ENCODE measurements around the gene CDK14.

Gene CDK14

DNA sequence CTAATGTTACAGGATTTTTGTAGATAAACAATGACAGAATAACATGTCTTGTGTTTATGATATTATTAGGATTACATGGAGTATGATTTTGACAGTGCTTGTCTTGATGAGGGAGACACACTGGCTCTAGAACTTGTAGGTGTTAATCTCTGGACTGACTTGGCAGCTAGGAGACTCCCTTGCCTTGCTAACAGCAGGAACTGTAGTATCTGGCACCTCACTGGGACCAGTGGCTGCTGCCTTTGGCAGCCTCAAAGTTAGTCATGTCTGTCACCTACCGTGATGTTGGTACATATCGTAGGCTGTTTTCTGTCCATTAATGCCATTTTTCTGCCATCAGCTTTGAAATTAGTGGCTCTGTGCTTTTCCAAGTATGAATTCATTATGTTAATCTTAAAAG, 261.5 kb downstream of the CDK14 start:
- no peak for DNase-seq

DNA sequence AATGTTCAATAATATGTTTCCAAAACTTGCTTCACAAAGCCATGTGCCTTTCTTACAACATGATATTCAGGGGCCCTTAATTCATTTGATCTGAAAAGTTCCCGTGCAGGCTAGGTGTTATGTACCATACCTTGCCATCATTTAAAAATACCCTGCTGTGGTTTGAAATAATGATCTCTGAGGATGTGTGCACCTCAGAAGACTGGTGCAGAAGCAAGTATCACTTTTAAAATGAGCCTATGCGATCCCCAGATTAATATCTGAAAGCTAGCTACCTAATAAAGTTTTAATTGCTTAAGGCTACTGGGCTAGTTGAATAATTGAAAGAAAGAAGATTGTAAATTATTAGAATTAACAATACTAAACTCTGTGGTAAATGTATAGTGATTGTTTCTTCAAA, 262.4 kb downstream of the CDK14 start:
- no peak for DNase-seq

DNA sequence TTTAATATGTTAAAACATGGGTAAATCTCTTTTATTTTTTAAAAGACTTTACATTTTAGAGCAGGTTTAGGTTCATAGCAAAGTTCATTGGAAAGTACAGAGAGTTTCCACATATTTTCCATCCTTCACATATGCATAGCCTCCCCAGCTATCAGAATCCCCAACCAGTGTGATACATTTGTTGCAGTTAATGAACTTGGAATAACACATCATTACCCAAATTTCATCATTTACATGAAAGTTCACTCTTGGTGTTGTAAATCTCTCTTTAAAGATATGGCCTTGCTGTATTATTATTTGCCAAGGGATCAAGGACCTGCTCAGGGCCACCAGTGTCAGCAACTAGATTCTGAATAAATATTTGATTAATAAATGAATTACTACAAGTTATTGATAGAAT, 263.4 kb downstream of the CDK14 start:
- no peak for DNase-seq

DNA sequence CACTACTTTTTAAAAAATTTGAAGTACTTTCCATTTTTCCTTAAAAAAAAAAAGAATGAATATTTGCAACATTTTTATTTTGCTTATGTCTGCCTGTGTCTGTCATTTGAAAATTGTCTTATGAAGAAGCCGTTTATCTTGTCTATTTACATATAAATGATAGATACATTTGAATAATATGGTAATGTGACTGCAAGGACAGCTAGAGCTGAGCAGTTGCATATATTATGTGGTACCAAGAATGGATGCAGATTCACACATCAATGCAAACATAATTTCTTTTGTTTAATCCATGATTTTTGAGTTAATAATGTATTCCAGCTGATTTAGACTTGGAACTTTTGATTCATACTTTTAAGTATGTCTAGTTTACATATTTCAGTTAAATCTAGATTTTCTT, 268.0 kb downstream of the CDK14 start:
- DNase-seq, result no peak

DNA sequence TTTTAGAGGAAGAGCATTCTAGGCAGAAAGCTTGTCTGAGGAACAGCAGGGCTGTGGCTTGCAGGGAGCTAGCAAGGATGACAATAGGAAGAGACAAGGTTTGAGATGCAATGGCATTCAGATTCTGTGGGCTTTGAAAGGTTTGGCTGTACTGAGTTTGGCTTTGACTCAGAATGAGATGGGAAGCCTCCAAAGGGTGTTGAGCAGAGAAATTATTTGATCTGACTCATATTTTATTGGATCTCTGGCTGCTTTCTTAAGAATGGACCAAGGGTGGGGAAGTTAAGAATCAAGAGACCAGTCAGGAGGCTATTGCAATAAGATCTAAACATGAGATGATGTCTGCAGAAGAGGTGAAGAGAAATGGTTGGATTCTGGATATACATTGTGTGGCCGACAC, 273.2 kb downstream of the CDK14 start:
- DNase-seq, result no peak

DNA sequence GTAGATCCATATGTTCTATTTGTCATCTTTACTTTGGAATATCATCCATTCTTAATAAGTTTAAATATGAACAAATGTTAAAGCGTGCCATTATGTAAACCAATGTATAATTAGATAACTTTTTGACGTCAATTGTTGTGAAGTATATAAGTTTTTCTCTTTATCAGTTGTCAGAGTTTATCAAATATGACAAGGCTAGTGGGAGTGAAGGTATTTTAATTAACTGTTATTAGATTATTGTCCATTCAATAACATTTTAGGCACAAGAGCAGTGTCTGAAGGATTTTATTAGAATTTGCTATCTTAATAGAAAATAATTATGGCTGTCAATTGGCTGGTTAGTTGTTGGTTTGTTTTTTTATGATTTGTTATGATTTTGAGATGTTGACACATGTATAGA, 280.6 kb downstream of the CDK14 start:
- no peak for DNase-seq

DNA sequence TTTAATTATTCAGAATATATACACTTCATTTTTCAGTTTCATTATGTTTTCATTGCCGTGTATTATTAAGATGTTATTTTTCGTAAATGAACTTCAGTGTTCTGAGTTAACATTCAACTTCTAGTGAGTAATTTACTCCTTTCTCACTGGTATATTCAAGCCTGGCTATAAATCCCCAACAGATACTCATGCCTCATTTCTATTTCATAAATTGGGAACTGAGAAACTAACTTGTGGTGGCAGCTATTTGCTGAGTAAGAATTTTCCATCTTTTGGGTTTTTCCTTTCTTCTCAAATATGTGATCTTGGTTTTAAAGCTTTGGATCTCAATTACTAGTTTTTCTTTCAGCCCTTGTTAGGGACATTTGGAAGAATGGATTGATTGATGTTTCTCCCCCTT, 281.1 kb downstream of the CDK14 start:
- DNase-seq, result no peak

DNA sequence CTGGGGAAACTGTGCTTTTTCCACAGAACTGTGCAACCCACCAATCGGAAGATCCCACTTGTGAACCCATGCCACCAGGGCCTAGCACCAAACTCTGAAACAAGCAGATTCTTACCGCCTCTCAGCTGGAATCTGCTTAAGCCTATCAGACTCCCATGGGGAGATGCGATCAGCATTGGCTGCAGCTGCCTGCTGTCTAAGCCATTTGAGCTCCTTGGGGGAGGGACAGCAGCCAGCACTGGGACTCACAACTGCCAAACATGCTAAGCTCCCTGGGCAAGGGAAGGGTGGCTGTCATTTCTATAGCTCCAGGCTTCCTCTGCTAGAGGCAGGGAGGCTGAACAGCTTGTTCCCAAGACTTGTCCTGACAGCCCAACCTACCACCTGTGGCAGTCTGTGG, 283.8 kb downstream of the CDK14 start:
- no peak for DNase-seq

DNA sequence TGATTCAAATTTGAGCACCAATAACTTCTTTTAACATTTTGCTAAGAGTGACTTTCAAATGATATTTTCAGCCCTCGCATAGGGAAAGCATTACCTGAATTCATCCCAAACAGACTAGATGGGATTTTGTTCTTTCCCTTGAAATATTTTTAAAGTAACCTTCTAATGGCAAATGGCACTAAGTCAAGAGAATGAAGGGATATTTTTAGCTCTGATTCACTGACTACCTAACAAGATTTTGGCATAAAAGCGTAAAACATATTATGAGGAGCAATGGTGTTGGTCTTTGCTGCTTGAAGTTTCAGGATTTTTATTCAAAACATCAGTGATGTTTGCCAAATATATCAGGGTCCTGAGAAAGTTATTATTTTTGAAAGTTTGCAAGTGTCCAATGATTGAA, 290.3 kb downstream of the CDK14 start:
- DNase-seq, result no peak

DNA sequence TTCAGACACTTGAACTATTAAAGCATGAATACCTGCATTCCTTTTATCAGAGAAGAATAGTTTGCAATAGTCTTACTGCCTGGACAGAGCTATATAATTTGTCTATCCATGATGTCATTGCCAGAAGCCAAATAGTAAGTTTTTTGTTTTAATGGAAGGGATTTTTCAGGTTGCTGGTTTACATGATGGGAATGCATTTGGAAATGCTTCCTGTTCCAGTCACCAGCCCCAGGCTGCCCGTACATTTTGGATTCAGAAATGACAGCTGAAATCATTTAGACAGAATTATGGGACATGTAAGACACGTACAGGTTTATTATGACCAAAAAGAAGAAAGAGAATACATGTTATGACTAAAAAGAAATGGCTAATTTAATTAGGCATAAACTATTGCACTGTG, 293.1 kb downstream of the CDK14 start:
- no peak for DNase-seq

DNA sequence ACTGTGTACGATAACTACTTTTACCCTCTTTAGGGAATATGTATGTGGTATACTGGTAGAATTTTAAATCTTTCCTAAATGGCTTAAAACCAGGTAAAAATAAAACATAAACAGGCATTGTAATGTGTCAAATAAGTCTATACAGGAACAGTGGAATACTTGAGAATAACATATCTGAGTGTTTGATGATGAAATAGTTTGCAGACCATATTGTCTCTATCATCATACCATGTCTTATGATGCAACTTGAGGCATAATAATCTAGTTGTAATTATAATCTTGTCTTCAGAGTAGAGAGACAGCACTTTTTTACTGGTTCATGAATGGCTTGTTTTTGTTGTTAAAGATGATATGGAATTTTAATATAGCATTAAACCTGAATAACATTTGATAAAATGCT, 293.5 kb downstream of the CDK14 start:
- DNase-seq, result no peak

DNA sequence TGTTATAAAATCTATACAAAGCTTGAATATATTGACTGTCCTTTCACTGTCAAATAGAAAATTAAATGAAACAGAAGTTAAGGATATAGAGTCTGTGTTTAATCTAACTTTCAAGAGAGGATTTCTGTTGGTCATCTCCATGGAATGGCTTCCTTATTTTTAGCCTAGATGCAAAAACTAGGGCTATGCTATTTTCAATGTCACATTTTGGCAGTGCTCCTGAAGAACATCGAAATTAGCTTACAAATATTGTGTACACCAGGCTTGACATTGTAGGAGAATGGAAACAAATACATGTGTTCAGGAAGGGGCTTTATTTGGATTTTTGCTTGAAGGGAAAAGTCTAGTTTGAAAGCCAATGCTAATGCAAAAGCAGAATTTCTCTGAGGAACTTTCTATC, 295.4 kb downstream of the CDK14 start:
- no peak for DNase-seq

DNA sequence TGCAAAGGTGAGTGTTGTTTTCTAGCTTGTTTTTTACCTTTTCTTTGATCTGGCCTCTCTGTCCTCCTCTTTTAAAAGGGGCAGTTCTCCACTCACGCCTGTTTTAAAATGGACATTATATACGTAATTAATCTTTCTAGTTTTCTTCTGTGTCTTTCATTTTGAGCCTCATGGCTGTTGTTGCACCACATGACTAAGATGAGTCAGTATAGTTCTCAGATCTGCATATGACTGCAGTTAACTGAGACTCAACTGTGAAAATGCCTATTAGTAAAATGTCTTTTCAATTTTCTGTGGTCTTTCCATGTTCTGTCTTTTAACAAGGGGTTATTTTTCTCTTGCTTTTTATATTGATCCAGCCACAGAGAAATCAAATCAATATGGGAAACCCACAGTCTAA, 296.1 kb downstream of the CDK14 start:
- no peak for DNase-seq

DNA sequence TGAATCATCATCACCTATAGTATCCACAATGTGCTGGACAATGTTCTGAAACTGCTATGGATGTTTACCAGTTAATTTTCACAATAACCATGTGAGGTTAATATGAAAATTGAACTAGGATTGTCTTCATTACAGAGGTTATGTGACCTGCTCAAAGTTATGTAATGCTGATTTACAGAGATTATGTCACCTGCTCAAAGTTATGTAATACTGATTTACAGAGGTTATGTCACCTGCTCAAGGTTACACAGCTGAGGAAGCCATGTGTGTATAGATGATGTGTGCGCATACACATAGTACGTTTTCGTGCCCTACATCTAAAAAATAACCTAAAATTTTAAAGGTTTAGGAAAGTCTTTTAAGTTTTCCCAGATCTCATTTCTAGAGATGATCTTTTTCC, 298.0 kb downstream of the CDK14 start:
- DNase-seq, result no peak

DNA sequence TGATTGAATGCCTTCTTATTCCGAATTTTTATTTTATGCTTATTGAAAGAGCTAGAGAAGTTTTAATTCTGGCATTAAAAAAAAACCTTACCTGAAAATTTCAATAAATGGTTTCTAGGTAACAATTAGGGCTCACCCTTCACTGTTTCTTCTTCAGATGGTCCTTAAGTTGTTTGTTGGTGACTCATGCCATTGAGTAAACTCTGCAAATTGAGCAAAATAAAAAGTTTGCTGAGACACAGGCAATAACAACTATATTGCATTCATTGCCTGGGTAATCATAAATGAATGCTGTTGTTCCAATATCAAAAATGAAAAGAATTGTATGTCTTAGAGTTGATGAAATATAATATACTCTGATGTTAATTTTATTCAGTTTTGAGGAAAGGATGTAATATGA, 300.3 kb downstream of the CDK14 start:
- no peak for DNase-seq

DNA sequence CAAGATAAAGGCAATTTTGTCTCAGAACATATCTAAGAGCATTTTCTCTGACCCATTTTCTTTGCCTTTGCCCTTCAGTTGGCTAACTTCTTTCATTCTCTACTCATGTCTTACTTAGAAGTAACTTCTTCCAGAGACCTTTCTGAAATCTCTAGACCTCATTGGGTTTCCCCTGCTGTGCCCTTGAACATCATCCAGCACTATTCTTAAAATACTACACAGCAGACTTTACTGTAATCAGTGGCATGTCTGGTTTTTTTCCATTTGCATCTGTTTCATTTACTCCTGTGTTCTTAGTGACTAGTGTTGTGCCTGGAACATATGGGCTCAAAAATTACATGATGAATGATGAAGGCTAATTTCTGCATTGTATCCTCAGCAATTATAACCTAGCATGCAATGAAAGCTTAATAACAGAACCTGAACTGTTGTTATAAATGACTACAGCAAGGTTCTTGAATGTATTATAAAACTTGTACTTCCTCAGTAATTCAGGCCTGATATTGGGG, 301.9 kb downstream of the CDK14 start:
- DNase-seq, result no peak

DNA sequence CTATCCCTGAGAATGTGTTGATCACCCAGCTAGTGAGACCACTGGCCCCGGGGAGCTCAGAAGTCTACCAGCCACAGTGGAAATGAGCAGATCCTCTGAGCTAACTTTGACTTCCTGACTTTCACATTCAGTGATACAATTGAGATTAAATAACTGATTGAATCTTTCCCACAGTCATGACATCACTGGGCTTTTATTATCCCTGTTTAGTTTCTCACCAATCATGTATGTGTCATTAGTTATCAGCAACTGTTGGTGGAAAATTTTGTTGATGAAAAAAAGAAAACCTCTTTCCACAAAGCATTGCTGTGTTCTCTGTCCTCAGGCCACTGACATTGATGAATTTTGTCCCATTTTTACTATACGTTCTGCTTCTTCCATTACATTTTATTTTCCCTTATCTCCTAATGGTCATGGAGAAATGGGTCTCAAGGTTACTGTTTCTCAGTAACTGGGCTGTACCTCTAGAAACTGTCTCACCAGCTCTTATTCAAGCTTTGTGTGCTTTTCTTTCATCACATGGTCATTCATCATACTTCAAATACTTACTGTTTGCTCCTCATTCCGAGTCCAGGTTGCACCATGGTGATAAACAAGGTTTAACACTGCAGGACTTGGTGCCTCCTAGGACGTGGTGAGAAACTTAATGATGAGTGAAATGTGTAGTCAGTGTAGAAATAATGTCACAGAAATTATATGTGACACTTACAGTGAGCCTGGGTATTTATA, 304.7 kb downstream of the CDK14 start:
- DNase-seq, result no peak

DNA sequence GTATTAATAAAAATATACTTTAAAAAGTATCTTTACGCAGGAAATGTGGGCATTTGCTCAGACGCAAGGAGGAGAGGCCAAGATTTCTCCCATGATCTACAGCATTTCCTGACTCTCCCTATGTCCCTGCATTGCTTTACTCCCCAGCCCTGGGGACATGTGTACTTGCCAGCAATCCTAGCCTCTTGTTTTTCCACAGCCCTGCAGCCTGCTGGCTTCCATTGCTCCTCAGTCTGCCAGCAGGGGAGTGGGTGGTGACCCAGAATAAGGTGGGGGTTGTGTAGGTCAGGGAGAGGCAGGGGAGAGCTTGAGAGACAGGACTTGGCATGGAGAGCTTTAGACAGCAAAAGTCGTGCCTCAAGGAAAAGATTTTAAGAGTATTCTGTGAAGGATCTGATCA, 307.7 kb downstream of the CDK14 start:
- DNase-seq, result no peak

DNA sequence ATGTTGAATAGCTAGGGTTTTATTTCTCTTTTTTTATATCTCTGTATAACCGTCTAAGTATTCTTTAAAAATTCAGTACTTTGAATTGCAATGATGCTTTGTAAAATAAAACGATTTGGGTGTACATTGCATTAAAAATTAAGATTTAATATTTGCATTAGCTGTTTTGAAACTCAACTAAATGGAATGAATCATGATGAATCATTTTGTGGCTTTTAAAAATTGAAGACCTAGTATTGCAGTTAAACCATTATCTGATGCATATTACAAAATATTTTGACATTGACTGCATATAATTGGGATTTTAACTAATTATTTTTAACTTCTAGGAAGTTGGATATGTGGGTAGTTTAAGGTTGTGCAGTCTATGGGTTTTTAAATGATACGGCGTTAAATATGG, 314.0 kb downstream of the CDK14 start:
- no peak for DNase-seq

DNA sequence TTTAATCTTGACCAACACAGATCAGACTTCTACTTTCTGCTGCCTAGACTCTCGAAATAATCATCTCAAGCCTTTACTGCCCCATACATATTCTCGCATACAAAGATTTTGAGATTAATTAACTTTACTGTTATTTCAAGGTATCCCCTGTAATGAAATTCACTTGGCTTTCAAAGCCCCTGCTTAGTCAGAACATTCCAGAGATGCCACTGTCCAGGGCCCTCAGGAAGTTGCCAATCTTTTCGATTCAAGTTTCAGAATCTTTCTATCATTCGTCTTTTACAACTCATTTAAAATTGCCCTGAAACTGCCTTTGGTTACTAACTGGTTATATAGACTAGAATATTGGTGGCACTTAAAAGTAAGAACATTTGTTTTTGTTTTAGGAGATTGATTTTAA, 320.2 kb downstream of the CDK14 start:
- no peak for DNase-seq

DNA sequence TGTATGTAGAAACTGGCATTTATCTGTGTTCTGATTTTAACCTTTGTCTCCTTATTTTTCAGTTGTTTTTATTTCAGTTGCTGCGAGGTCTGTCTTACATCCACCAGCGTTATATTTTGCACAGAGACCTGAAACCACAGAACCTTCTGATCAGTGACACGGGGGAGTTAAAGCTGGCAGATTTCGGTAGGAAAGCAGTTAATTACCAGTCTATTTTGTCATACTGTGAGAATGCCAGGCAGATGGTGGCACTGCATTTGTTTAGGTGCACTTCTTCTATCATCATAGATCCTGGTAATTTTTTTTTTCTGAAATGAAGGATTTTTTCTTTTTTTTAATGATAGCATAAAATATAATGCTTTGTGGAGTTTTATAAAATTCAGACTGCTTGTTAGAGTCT, 321.4 kb downstream of the CDK14 start:
- no peak for DNase-seq

DNA sequence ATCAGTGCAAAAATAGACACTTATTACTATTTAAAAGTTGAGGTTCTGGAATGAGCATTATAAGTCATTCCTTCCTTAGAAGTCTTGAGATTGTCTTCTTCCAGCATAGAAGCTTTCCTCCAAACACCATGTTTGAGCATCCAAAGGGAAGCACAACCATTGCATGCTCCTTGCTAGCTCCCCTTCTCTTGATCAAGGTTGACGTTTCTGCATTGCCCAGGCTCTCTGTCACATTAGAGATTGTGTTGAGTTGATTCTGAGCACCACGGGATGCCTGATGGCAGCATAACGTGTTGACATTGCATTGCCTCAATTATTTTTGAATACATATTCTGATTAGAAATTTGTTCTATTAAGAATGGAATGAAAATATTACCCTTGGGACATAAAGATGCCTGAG, 322.2 kb downstream of the CDK14 start:
- no peak for DNase-seq

DNA sequence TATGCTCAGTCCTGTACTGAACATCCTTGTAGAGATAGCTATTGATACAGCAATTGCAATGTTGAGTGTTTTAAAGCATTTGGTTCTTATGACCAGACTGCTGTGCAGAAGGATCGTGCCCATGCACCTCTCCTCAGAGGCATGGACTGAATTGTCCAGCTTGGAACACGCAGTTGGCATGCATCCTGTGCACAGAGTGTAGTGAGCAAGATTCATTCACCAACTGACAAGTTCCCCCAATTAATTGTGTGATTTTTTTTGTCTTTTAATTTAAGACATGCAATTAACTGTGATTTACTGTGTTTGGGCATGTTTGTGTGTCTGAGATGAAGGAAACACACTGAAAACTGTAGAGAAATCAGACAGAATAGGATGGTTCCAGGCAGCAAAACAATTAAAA, 323.7 kb downstream of the CDK14 start:
- DNase-seq, result no peak

DNA sequence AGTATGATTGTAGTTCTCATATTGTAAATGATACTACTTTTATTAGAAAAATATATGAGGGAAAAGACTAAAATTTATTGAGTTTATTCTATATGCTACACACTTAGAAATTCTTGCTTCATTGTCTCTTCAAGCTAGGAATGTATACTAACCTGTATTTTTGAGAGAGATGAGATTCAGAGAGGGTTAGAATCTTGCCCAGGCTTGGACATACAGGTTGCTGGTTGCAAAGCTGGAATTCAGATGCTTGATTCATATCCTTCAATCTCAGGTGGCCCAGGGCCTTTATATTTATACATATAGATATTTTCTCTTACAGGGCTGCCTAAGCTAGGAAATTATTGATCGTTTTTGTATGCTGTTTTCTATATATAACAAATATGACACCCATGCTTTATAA, 324.2 kb downstream of the CDK14 start:
- no peak for DNase-seq

DNA sequence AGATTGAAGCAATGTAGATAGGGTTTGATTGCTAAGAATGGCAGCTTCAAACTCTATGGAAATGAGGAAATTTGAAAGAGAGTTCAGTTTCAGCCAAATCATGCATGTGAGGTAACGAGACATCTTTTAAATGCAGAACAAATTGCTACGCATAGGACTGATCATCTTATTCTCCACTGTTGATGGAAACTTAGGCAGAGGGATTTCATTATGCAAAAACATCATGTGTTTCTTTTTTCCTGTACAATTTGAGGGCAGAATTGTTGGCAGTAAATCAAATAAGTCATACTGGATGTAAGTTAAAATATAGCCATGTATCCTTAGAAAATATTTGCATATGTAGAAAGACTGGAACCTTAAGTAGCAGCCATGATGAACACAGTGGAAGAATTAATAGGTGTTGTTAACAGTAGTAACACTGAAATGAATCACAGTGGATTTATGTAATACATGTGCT, 327.4 kb downstream of the CDK14 start:
- DNase-seq, result no peak

Measured in SHP77 treated with DMSO at 0.1 percent for 48 hours (cell line).